H9 (cell line): ENCODE measurements around the gene ABCG8. TPM values are rescaled to one million over a fixed set of nuclear protein-coding genes. Genes with fewer than 3 reads are reported as not detected.

ENCODE experiments used
- DNase-seq: peaks from one replicate; pipeline ENCODE4 v3.0.0-alpha.2; 2017
- H2AFZ ChIP-seq: one replicate; pipeline ENCODE4 v1.6.1; 2013; ENCODE audit warnings: mild to moderate bottlenecking, low read length, control low read depth, moderate library complexity
- H2AK5ac ChIP-seq: 2 replicates; pipeline ENCODE4 v1.6.1; 2013; ENCODE audit warnings: low read length, control low read depth, mixed read lengths; ENCODE audit not compliant: insufficient read length
- H2BK120ac ChIP-seq: one replicate; pipeline ENCODE4 v1.6.1; 2013; ENCODE audit warnings: low read depth, mild to moderate bottlenecking, low read length, control low read depth, inconsistent platforms; ENCODE audit not compliant: poor library complexity, severe bottlenecking
- H2BK12ac ChIP-seq: 2 replicates; pipeline ENCODE4 v1.6.1; 2013; ENCODE audit warnings: low read length, control low read depth, mixed read lengths, low read depth; ENCODE audit not compliant: insufficient read length
- H2BK15ac ChIP-seq: 2 replicates; pipeline ENCODE4 v1.6.1; 2013; ENCODE audit warnings: low read depth, low read length, control low read depth
- H2BK20ac ChIP-seq: one replicate; pipeline ENCODE4 v1.6.1; 2013; ENCODE audit warnings: low read depth, mild to moderate bottlenecking, low read length, control low read depth, inconsistent platforms; ENCODE audit not compliant: poor library complexity, severe bottlenecking
- H2BK5ac ChIP-seq: 2 replicates; pipeline ENCODE4 v1.6.1; 2013; ENCODE audit warnings: low read length, control low read depth, mixed read lengths; ENCODE audit not compliant: insufficient read length
- H3K14ac ChIP-seq: 2 replicates; pipeline ENCODE4 v1.6.1; 2013; ENCODE audit warnings: low read length, control low read depth; ENCODE audit not compliant: insufficient read depth
- H3K18ac ChIP-seq: 2 replicates; pipeline ENCODE4 v1.6.1; 2013; ENCODE audit warnings: low read depth, mild to moderate bottlenecking, mixed read lengths, low read length, control low read depth; ENCODE audit not compliant: insufficient read length
- H3K23ac ChIP-seq: 2 replicates; pipeline ENCODE4 v1.6.1; 2013; ENCODE audit warnings: low read length, control low read depth, mixed read lengths, low read depth; ENCODE audit not compliant: insufficient read length
- H3K23me2 ChIP-seq: 2 replicates; pipeline ENCODE4 v1.6.1; 2013; ENCODE audit warnings: low read depth, mild to moderate bottlenecking, mixed read lengths, low read length, control low read depth; ENCODE audit not compliant: insufficient read length, poor library complexity, severe bottlenecking
- H3K27ac ChIP-seq: 2 replicates; pipeline ENCODE4 v1.5.1; 2013; ENCODE audit warnings: low read length, control low read depth, mixed read lengths, low read depth; ENCODE audit not compliant: insufficient read length
- H3K27me3 ChIP-seq: 2 replicates; pipeline ENCODE4 v1.6.1; 2013; ENCODE audit warnings: low read length, control low read depth, inconsistent platforms; ENCODE audit not compliant: insufficient read depth
- H3K4ac ChIP-seq: 2 replicates; pipeline ENCODE4 v1.6.1; 2013; ENCODE audit warnings: low read depth, mild to moderate bottlenecking, control low read depth, inconsistent platforms, low read length, moderate library complexity
- H3K4me1 ChIP-seq: 2 replicates; pipeline ENCODE4 v1.6.1; 2013; ENCODE audit warnings: low read length, control low read depth, inconsistent platforms; ENCODE audit not compliant: insufficient read depth
- H3K4me2 ChIP-seq: 2 replicates; pipeline ENCODE4 v1.6.1; 2013; ENCODE audit warnings: low read length, control low read depth, mixed read lengths; ENCODE audit not compliant: insufficient read length, insufficient read depth
- H3K56ac ChIP-seq: 2 replicates; pipeline ENCODE4 v1.6.1; 2013; ENCODE audit warnings: low read depth, mild to moderate bottlenecking, mixed read lengths, low read length, control low read depth; ENCODE audit not compliant: insufficient read length
- H3K79me1 ChIP-seq: 2 replicates; pipeline ENCODE4 v1.6.1; 2013; ENCODE audit warnings: low read depth, mild to moderate bottlenecking, moderate library complexity, low read length, control low read depth, inconsistent platforms; ENCODE audit not compliant: insufficient read depth, poor library complexity, severe bottlenecking
- H3K79me2 ChIP-seq: 2 replicates; pipeline ENCODE4 v1.6.1; 2013; ENCODE audit warnings: low read length, control low read depth, inconsistent platforms; ENCODE audit not compliant: insufficient read depth
- H3K9ac ChIP-seq: 2 replicates; pipeline ENCODE4 v1.6.1; 2013; ENCODE audit warnings: low read length, control low read depth, mixed read lengths; ENCODE audit not compliant: insufficient read length; ENCODE audit errors: extremely low read depth
- H3K9me3 ChIP-seq: one replicate; pipeline ENCODE4 v1.6.1; 2013; ENCODE audit warnings: low read depth, low read length, inconsistent platforms; ENCODE audit not compliant: control insufficient read depth
- H3T11ph ChIP-seq: one replicate; pipeline ENCODE4 v1.6.1; 2013; ENCODE audit warnings: mild to moderate bottlenecking, low read length, control low read depth, inconsistent platforms
- H4K20me1 ChIP-seq: one replicate; pipeline ENCODE4 v1.6.1; 2013; ENCODE audit not compliant: control insufficient read depth, insufficient read length, insufficient read depth
- H4K5ac ChIP-seq: 2 replicates; pipeline ENCODE4 v1.6.1; 2013; ENCODE audit warnings: low read depth, mild to moderate bottlenecking, mixed read lengths, low read length, control low read depth; ENCODE audit not compliant: insufficient read length
- H4K8ac ChIP-seq: replicated peaks from 2 replicates; pipeline ENCODE4 v1.6.1; 2013; ENCODE audit warnings: low read length, control low read depth, mixed read lengths, low read depth; ENCODE audit not compliant: insufficient read length
- H4K91ac ChIP-seq: 2 replicates; pipeline ENCODE4 v1.6.1; 2013; ENCODE audit warnings: low read depth, mild to moderate bottlenecking, moderate library complexity, mixed read lengths, low read length, control low read depth; ENCODE audit not compliant: insufficient read length
- H3K27ac Mint-ChIP-seq, 3 experiments: 2 replicates in 2 of 3; 3 replicates in 1 of 3; pipeline ENCODE4 v1.8.0; 2020 to 2021; ENCODE audit warnings: mixed read lengths in 3 of 3, mild to moderate bottlenecking in 1 of 3, moderate library complexity in 1 of 3
- H3K27me3 Mint-ChIP-seq: 2 replicates; pipeline ENCODE4 v1.8.0; 2021; ENCODE audit warnings: low read depth, mild to moderate bottlenecking, moderate library complexity, mixed read lengths
- H3K36me3 Mint-ChIP-seq, 3 experiments: 2 replicates in 2 of 3; 3 replicates in 1 of 3; pipeline ENCODE4 v1.8.0; 2020 to 2021; ENCODE audit warnings: low read depth in 3 of 3, mixed read lengths in 3 of 3; ENCODE audit not compliant: insufficient read depth in 1 of 3
- H3K4me1 Mint-ChIP-seq, 2 experiments: 2 replicates each; pipeline ENCODE4 v1.8.0; 2020; ENCODE audit warnings: mixed read lengths in 2 of 2
- H3K4me3 Mint-ChIP-seq, 2 experiments: 2 replicates in 1 of 2; 3 replicates in 1 of 2; pipeline ENCODE4 v1.8.0; 2020 to 2021; ENCODE audit warnings: mild to moderate bottlenecking in 2 of 2, mixed read lengths in 2 of 2, moderate library complexity in 1 of 2
- H3K9me3 Mint-ChIP-seq, 2 experiments: 2 replicates in 1 of 2; 3 replicates in 1 of 2; pipeline ENCODE4 v1.8.0; 2020; ENCODE audit warnings: mild to moderate bottlenecking in 2 of 2, mixed read lengths in 2 of 2, moderate library complexity in 1 of 2
- WGBS: extraction: QIAGEN DNeasy Blood & Tissue Kit; methylation state at CpG from one replicate; pipeline ENCODE4 v1.1.7; 2013; ENCODE audit warnings: missing lambda C conversion rate, low lambda C conversion rate, mixed read lengths; ENCODE audit not compliant: insufficient read length; ENCODE audit errors: extremely low coverage; 5-methylcytosine and 5-hydroxymethylcytosine counted together
- total RNA-seq: library from RNA; stranded (reverse); gene quantifications from 2 replicates; pipeline ENCODE4 v1.2.1, GENCODE V29; 2021
- TF ChIP-seq, protein P1 (sequence below): fragments of 200-600 bp; sonication (generic); conservative IDR thresholded peaks from 3 replicates; pipeline ENCODE4 v1.8.0; 2021; ENCODE audit warnings: antibody characterized with exemption, mild to moderate bottlenecking

ABCG8 gene
- total RNA-seq, 1 experiment from 2014 or later, result not detected

DNA sequence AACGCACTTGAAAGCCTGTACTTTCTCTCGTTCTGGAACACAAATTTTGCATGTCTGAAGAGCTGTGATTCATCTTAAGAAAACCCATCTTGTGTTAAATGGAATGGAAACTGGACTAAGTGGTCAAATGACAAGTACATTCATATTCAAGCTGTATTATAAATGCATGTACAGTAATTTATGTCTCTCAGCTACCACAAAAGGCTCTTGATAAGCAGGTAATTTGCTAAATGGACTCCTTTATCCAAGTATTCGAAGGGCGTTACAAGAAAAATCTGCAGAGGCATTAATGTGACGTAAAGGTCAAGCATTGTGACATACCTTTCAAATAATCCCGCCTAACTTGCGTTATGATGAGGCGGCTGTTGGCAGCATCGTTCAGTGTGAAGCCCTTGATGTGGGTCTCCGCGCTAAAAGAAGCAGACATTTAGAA lies 66.6 kb downstream of the ABCG8 start:
- Histone ChIP-seq H3K27me3 (no peaks in the 10 kb centered on the region), H2AFZ (no peak overlapping the region), H3K56ac (no peak overlapping the region), H3K18ac (no peak overlapping the region), H3K79me2 (no peaks in the 10 kb centered on the region), H3K23me2 (no peaks in the 10 kb centered on the region), H3K9me3 (no peaks in the 10 kb centered on the region), H3K4me1 (no peaks in the 10 kb centered on the region), H4K5ac (no peak overlapping the region), H3K23ac (no peak overlapping the region), H3K4me2 (no peak overlapping the region), H3K14ac (no peak overlapping the region), H2BK15ac (no peak overlapping the region), H4K91ac (no peak overlapping the region), H4K8ac (no peak overlapping the region), H2BK12ac (no peak overlapping the region), H3K27ac (no peak overlapping the region), H3K9ac (no peak overlapping the region), H2BK120ac (no peak overlapping the region), H2AK5ac (no peak overlapping the region), H2BK5ac (no peak overlapping the region), H3T11ph (no peak overlapping the region), H3K79me1 (peaks cover 2% of the 10 kb centered on the region), H3K4ac (no peak overlapping the region), H2BK20ac (no peak overlapping the region), H4K20me1 (no peaks in the 10 kb centered on the region)
- Mint-ChIP-seq H3K4me3 (no peak overlapping the region), H3K27me3 (no peaks in the 10 kb centered on the region; the same call in 1 of the 2 replicates), H3K36me3 (peaks cover 17 to 77% (median 48%) of the 10 kb centered on the region in 3 experiments; a peak in 6 of 7 replicates), H3K4me1 (no peaks in the 10 kb centered on the region), H3K9me3 (no peaks in the 10 kb centered on the region), H3K27ac (no peak overlapping the region; a peak in 1 of 7 replicates)
- WGBS, result no CpG with 5 or more reads among the region's 11 CpGs
- DNase-seq, result no peak
- TF ChIP-seq, protein P1, sequence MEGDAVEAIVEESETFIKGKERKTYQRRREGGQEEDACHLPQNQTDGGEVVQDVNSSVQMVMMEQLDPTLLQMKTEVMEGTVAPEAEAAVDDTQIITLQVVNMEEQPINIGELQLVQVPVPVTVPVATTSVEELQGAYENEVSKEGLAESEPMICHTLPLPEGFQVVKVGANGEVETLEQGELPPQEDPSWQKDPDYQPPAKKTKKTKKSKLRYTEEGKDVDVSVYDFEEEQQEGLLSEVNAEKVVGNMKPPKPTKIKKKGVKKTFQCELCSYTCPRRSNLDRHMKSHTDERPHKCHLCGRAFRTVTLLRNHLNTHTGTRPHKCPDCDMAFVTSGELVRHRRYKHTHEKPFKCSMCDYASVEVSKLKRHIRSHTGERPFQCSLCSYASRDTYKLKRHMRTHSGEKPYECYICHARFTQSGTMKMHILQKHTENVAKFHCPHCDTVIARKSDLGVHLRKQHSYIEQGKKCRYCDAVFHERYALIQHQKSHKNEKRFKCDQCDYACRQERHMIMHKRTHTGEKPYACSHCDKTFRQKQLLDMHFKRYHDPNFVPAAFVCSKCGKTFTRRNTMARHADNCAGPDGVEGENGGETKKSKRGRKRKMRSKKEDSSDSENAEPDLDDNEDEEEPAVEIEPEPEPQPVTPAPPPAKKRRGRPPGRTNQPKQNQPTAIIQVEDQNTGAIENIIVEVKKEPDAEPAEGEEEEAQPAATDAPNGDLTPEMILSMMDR, result no peak
